AG08396 (cell line): ENCODE measurements around the gene LRPPRC.

ENCODE experiments used
- DNase-seq: peaks from one replicate; pipeline ENCODE4 v3.0.0; 2012; ENCODE audit warnings: low spot score, mixed read lengths

LRPPRC gene

GRCh38 chr2:43906448-43907109 lies 89.2 kb downstream of the LRPPRC start:
- DNase-seq, result no peak

GRCh38 chr2:43905871-43906270 lies 89.9 kb downstream of the LRPPRC start:
- DNase-seq, result no peak

GRCh38 chr2:43905371-43905803 lies 90.4 kb downstream of the LRPPRC start:
- no peak for DNase-seq

GRCh38 chr2:43899589-43899988 lies 96.2 kb downstream of the LRPPRC start:
- no peak for DNase-seq

GRCh38 chr2:43898838-43899346 lies 96.9 kb downstream of the LRPPRC start:
- DNase-seq, result no peak

GRCh38 chr2:43898134-43898837 lies 97.5 kb downstream of the LRPPRC start:
- no peak for DNase-seq

GRCh38 chr2:43897492-43897891 lies 98.3 kb downstream of the LRPPRC start:
- DNase-seq, result no peak

- no peak for DNase-seq
Measured at GRCh38 chr2:43896906-43897305, 98.9 kb downstream of the LRPPRC start.

- DNase-seq, result no peak
Measured at GRCh38 chr2:43894743-43895142, 101.0 kb downstream of the LRPPRC start.

- no peak for DNase-seq
Measured at GRCh38 chr2:43890855-43891254, 104.9 kb downstream of the LRPPRC start.

- DNase-seq, result no peak
Measured at GRCh38 chr2:43889416-43889815, 106.4 kb downstream of the LRPPRC start.

- no peak for DNase-seq
Measured at GRCh38 chr2:43887176-43887575, 108.6 kb downstream of the LRPPRC start.

GRCh38 chr2:43885132-43885632 lies 110.6 kb downstream of the LRPPRC start:
- DNase-seq, result no peak

- no peak for DNase-seq
Measured at GRCh38 chr2:43884689-43885088, 111.1 kb downstream of the LRPPRC start.

GRCh38 chr2:43882312-43882711 lies 113.5 kb downstream of the LRPPRC start:
- no peak for DNase-seq

- DNase-seq, result no peak
Measured at GRCh38 chr2:43880952-43881351, 114.8 kb downstream of the LRPPRC start.

- DNase-seq, result no peak
Measured at GRCh38 chr2:43880471-43880870, 115.3 kb downstream of the LRPPRC start.

GRCh38 chr2:43879261-43879660 lies 116.5 kb downstream of the LRPPRC start:
- no peak for DNase-seq

GRCh38 chr2:43877782-43878464 lies 117.9 kb downstream of the LRPPRC start:
- peak; percentile 75 for DNase-seq

- DNase-seq, result no peak
Measured at GRCh38 chr2:43874776-43875451, 120.9 kb downstream of the LRPPRC start.

GRCh38 chr2:43872151-43872550 lies 123.6 kb downstream of the LRPPRC start:
- DNase-seq, result no peak

- DNase-seq, result no peak
Measured at GRCh38 chr2:43855292-43855691, 140.5 kb downstream of the LRPPRC start.
